Mesothelial cell of epicardium (in vitro differentiated cells): ENCODE measurements around the gene KRT6C. TPM values are rescaled to one million over a fixed set of nuclear protein-coding genes. Genes with fewer than 3 reads are reported as not detected.

Source experiments
- DNase-seq, 2 experiments: peaks; one replicate each; pipeline ENCODE4 v3.0.0; 2021; ENCODE audit warnings: low spot score in 2 of 2; ENCODE audit not compliant: unreplicated experiment in 2 of 2
- H3K27ac Mint-ChIP-seq: 2 replicates; pipeline ENCODE4 v1.8.0; 2021; ENCODE audit warnings: mixed read lengths
- H3K27me3 Mint-ChIP-seq: 2 replicates; pipeline ENCODE4 v1.8.0; 2021; ENCODE audit warnings: low read depth, mixed read lengths
- H3K36me3 Mint-ChIP-seq: 2 replicates; pipeline ENCODE4 v1.8.0; 2021; ENCODE audit warnings: mixed read lengths
- H3K4me1 Mint-ChIP-seq: 2 replicates; pipeline ENCODE4 v1.8.0; 2021; ENCODE audit warnings: mixed read lengths
- H3K4me3 Mint-ChIP-seq: 2 replicates; pipeline ENCODE4 v1.8.0; 2021; ENCODE audit warnings: mild to moderate bottlenecking, moderate library complexity, mixed read lengths
- H3K9me3 Mint-ChIP-seq: 2 replicates; pipeline ENCODE4 v1.8.0; 2021; ENCODE audit warnings: mixed read lengths
- total RNA-seq: library from RNA; stranded (reverse); gene quantifications from 3 replicates; pipeline ENCODE4 v1.2.1, GENCODE V29; 2021
- TF ChIP-seq, protein P1 (sequence below): fragments of 200-600 bp; sonication (generic); IDR thresholded peaks from one replicate; pipeline ENCODE4 v1.5.0; 2021; ENCODE audit warnings: antibody characterized with exemption; ENCODE audit not compliant: unreplicated experiment

Gene KRT6C
- total RNA-seq, 1 donor from 2014 or later = not detected

DNA sequence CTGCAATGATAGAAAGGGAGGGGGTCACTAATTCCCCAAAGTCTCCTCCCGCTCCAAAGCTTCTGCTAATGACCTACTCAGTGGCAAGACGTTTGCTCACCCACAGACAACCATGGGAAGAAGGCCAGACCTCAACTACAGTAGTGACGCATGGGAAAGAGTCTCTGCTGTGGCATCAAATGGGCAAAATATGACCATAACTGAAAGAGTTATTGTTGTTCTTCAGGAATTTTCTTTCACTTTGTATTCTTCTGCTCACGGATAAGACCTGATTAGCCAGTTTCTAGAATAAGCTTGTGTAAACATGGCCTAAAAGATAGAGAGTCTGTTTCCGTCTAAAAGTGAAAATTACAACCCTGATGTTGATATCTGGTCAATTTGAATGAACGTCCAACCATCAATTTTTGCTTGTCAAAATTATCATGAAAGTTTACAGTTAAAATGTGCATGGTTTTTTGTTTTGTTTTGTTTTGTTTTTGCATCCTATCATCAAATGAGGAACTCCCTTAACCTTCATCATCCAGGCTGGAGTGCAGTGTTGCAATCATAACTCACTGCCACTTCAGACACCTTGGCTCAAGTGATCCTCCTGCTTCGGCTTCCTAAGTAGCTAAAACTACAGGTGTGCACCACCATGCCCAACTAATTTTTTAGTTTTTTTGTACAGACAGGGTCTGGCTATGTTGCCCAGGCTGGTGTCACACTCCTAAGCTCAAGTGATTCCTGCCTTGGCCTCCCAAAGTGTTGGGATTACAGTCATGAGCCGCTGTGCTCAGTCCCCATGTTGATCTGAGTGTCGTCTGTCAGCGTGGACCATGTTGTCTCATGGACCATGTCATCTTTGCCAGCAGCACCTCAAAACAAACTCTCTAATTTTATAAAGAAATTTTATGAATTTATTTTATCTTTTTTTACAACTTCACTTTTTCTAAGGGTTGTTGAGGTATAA is 28.7 kb downstream of the KRT6C start:
- no peak overlapping the region for H3K4me3 Mint-ChIP-seq
- H3K9me3 Mint-ChIP-seq = no peaks in the 10 kb centered on the region
- no peak overlapping the region for H3K27ac Mint-ChIP-seq
- peaks cover 35% of the 10 kb centered on the region for H3K4me1 Mint-ChIP-seq
- no peak for DNase-seq
- H3K36me3 Mint-ChIP-seq = no peaks in the 10 kb centered on the region
- TF ChIP-seq, protein P1, sequence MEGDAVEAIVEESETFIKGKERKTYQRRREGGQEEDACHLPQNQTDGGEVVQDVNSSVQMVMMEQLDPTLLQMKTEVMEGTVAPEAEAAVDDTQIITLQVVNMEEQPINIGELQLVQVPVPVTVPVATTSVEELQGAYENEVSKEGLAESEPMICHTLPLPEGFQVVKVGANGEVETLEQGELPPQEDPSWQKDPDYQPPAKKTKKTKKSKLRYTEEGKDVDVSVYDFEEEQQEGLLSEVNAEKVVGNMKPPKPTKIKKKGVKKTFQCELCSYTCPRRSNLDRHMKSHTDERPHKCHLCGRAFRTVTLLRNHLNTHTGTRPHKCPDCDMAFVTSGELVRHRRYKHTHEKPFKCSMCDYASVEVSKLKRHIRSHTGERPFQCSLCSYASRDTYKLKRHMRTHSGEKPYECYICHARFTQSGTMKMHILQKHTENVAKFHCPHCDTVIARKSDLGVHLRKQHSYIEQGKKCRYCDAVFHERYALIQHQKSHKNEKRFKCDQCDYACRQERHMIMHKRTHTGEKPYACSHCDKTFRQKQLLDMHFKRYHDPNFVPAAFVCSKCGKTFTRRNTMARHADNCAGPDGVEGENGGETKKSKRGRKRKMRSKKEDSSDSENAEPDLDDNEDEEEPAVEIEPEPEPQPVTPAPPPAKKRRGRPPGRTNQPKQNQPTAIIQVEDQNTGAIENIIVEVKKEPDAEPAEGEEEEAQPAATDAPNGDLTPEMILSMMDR = no peak
- H3K27me3 Mint-ChIP-seq = peaks cover 24% of the 10 kb centered on the region

DNA sequence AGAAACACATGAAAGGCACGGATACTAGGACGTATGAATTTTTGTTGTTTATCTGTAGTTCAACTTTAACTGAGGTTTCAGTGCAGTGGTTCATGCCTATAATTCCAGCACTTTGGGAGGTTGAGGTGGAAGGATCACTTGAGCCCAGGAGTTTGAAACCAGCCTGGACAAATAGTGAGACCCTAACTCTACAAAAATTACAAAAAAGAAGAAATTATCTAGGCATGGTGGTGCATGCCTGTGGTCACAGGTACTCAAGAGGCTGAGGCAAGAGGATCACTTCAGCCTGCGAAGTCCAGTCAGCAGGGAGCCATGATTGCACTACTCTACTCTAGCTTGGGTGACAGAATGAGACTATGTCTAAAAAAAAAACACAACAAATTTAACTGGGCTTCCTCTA is 29.6 kb downstream of the KRT6C start:
- TF ChIP-seq, protein P1 = no peak
- Mint-ChIP-seq H3K27ac (no peak overlapping the region), H3K36me3 (no peaks in the 10 kb centered on the region), H3K9me3 (no peaks in the 10 kb centered on the region), H3K4me1 (peaks cover 40% of the 10 kb centered on the region), H3K27me3 (peaks cover 14% of the 10 kb centered on the region), H3K4me3 (no peak overlapping the region)
- DNase-seq = no peak

DNA sequence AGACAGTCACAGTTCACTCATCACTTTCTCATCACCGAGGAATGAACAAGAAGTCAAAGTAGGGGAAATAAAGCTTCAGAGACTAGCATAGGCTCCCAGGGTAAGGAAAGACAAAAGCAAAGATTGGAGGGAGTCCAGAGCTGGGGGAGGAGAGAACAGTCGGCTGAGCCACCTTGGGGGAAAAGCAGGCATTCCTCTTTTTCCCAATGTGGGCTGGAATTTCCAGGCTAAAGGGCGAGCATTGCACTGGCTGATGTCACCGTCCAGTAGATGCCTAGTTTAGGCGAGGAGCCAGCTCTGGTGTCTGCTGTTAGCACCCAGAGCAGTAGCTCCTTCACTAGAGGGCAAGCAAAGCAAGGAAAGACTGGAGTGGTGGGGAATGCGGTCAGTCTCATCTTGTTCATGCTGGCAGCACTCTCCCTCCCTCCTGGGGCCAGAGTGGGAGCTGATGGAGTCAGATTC is 31.0 kb downstream of the KRT6C start:
- Mint-ChIP-seq H3K27me3 (peaks cover 7% of the 10 kb centered on the region), H3K27ac (peak overlapping the region; percentile 94), H3K36me3 (no peaks in the 10 kb centered on the region), H3K4me3 (no peak overlapping the region), H3K9me3 (no peaks in the 10 kb centered on the region), H3K4me1 (peaks cover 44% of the 10 kb centered on the region)
- TF ChIP-seq, protein P1 = no peak
- no peak for DNase-seq

DNA sequence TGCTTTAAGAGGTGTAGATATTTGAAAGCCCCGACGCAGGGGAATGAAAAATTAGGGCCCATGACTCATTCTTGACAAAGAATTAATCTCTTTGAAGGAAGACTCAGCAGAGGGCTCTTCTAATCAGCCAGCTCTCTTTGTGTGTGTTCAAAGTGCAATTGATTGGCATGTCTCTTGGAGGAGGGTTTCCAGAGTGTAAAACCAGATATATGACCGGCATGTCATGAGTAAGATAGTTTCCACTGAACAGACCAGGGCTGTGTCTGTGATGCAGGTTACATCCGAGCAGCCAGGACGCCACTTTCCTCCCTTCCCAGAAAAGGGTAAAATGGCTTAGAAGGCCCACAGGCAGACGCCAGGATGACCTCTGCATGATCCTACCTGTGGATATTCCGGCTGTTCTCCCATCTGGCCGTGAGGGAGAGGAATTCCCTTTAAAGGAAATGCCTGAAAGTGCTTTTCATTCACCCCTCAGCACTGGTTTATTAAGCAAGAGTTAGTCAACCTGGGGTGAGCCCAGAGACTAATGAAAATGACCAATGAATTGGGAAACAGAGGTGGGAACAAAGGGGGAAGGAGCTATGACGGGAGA is 32.2 kb downstream of the KRT6C start:
- TF ChIP-seq, protein P1 = no peak
- Mint-ChIP-seq H3K9me3 (no peaks in the 10 kb centered on the region), H3K4me3 (no peak overlapping the region), H3K27ac (peak overlapping the region; percentile 94), H3K4me1 (peaks cover 55% of the 10 kb centered on the region), H3K27me3 (peaks cover 2% of the 10 kb centered on the region), H3K36me3 (no peaks in the 10 kb centered on the region)
- DNase-seq = no peak

DNA sequence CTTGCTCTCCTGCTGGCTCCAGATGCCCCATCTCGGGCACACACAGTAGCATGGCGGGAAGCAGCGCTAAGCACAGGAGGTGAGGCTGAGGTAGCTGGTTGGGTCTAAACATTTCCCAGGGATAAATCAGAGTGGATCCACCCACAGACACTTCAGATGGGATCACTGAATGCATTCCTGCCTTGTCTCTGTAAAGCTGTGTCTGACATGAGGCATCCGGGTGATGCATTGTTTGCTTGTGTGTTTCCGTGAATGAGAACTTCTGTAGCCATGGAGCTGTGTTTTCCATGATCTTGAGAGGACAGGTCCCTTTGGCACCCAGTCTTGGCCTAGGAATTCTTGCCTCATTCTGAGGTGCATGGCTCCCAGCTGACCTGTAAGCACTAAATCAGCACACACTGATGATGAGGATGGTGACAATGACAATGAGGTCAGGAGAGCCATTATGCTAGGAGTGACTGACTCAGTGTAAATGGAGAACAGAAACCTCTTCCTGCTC is 32.7 kb downstream of the KRT6C start:
- no peaks in the 10 kb centered on the region for H3K9me3 Mint-ChIP-seq
- H3K36me3 Mint-ChIP-seq = no peaks in the 10 kb centered on the region
- H3K27me3 Mint-ChIP-seq = no peaks in the 10 kb centered on the region
- H3K4me1 Mint-ChIP-seq = peaks cover 60% of the 10 kb centered on the region
- DNase-seq = no peak
- peak overlapping the region; percentile 94 for H3K27ac Mint-ChIP-seq
- H3K4me3 Mint-ChIP-seq = no peak overlapping the region
- TF ChIP-seq, protein P1 = no peak
